Measurements from ENCODE around the gene ACAA2.
"Not testable (repeated sequence)": the region's sequence is repeated elsewhere in the genome, so short reads cannot be mapped to it uniquely, and the experiment has no call there.

The ACAA2 gene

DNA sequence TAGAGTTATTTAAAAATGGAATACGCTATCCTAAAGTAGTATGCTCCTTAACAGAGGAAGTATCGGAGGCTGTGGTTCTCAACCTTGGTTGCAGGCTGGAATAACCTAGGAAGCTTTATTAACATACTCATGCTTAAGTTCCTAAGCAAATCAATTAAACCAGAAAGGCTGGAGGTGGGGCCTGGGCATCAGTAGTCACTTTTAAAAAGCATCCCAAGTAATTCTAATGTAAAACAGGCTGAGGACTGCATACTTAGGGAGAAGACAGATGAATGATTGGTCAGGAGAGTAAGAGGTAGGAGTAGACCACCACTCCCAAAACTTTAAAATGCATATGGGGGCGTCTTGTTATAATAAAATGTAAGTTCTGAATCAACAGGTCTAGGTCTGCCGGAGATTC is 15.3 kb downstream of the ACAA2 start:
- TF ChIP-seq, protein P1, sequence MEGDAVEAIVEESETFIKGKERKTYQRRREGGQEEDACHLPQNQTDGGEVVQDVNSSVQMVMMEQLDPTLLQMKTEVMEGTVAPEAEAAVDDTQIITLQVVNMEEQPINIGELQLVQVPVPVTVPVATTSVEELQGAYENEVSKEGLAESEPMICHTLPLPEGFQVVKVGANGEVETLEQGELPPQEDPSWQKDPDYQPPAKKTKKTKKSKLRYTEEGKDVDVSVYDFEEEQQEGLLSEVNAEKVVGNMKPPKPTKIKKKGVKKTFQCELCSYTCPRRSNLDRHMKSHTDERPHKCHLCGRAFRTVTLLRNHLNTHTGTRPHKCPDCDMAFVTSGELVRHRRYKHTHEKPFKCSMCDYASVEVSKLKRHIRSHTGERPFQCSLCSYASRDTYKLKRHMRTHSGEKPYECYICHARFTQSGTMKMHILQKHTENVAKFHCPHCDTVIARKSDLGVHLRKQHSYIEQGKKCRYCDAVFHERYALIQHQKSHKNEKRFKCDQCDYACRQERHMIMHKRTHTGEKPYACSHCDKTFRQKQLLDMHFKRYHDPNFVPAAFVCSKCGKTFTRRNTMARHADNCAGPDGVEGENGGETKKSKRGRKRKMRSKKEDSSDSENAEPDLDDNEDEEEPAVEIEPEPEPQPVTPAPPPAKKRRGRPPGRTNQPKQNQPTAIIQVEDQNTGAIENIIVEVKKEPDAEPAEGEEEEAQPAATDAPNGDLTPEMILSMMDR (IDR thresholded peaks at IDR 0.05; ENCODE audit: insufficient read depth, low read depth, low read length, missing control alignments), result no peak
- no peak for DNase-seq (ENCODE audit: low read depth)
- no peak overlapping the region for H3K4me3 ChIP-seq (ENCODE audit: low read length)

DNA sequence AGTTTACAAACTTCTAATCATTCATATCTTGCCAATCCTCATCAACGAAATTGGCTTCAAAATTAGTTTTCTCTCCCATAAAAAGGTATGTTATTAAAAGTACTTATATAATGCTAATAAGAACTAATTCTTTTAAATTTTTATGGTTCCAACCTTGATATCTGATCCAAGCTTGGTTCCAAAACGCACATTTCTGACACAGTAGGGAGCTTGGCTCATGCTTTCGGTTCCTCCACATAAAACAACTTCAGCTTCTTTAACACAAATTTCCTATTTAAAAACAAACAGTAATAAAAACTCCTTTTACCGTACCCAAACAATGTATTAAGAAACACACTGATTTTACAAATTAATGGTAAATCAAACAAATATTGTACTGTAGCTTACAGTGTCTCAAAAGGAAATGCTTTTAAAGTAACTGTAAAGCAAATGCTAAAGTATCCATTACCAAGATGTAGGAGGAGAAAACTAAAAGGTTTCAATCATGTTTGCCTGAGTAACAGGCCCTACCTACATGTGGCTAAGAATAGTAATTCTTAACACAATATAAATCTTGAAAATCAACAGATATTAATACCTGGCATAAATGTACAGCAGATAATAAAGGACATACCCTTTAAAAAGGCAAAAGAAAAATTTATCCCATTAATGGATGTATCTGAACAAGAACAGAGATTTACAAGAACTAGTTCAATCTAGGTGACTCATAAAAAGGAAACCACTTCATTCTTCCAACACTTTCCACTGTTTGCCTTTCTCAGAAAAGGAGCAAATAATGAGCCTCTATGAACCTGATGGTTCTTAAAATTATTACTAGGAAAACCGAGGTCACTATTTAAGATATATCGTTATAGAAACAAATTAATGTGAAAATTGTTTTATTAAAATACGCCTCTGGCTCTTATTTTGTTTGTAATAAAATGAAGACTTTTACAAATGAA is 17.5 kb downstream of the ACAA2 start:
- no peak for DNase-seq (ENCODE audit: low read depth)

DNA sequence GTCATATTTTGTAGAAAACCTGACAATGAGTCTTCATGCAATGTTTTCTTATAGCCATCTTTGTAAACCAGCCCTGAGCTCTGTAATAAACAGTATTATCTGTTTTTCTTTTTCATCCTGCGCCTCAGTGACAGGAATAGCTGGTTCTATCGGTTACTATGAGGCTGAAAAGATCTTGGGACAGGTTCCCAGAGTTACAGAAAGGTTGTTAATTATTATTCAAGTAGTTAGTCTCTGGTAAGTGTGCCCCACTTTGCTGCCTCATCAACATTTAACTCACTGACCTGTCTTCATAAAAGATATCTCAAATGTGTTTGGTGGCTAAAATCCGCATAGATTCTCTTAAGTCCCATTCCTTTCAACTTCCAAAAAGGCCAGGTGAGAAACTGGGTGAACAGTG is 18.6 kb downstream of the ACAA2 start:
- TF ChIP-seq, protein P1 (IDR thresholded peaks at IDR 0.05; ENCODE audit: insufficient read depth, low read depth, low read length, missing control alignments), result no peak
- H3K4me3 ChIP-seq (ENCODE audit: low read length), result no peak overlapping the region
- DNase-seq (ENCODE audit: low read depth), result no peak

More for the DNA sequence above, 17.5 kb downstream of the ACAA2 start:
- no peak overlapping the region for H3K4me3 ChIP-seq (ENCODE audit: low read length)
- TF ChIP-seq, protein P1 (IDR thresholded peaks at IDR 0.05; ENCODE audit: insufficient read depth, low read depth, low read length, missing control alignments), result no peak

DNA sequence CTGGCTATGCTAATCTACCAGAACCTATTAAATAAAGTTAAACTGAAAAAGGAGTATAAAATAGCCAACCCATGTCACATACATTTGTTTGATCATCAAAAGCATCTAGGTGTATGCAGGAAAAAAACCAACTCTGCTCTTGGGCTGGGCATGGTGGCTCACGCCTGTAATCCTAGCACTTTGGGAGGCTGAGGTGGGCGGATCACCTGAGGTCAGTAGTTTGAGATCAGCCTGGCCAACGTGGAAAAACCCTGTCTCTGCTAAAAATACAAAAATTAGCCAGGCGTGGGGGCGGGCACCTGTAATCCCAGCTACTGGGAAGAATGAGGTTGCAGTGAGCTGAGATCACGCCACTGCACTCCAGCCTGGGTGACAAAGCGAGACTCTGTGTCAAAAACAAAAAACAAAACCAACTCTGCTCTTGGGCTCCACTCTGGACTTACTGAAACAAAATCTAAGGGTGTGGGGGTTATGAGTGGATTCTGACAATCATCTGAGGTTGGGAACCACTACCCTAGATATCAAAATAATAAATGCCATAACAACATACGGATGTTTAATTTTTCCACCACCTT is 23.7 kb downstream of the ACAA2 start:
- H3K4me3 ChIP-seq (ENCODE audit: low read length); DNase-seq (ENCODE audit: low read depth): not testable (repeated sequence)

DNA sequence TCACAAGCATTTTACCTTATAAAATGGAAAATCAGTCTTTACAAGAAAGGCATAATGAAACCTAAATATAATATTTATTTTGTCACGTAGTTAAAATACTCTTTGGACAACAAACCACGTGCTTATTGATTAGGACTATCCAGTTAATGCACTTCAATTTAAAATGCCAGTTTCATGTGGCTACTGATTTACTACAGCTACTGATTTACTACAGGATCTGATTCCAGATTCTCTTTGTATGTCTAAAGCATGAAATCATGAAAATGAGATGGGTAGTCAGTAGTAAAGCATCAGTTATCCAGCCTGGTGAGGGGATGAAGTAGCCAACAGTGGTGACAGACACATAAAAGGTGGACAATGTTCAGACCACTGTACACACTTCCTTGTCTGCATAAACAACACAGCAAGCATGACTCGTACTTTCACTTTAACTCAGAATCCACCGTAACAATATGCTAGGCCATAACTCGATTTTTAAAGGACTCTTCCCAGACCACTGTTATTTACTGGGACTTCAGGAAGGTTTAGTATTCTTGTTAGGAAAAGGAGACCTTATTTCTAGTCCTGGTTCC is 24.9 kb downstream of the ACAA2 start:
- TF ChIP-seq, protein P1 (IDR thresholded peaks at IDR 0.05; ENCODE audit: insufficient read depth, low read depth, low read length, missing control alignments), result no peak
- H3K4me3 ChIP-seq (ENCODE audit: low read length), result no peak overlapping the region
- peak; percentile 36 for DNase-seq (ENCODE audit: low read depth)

DNA sequence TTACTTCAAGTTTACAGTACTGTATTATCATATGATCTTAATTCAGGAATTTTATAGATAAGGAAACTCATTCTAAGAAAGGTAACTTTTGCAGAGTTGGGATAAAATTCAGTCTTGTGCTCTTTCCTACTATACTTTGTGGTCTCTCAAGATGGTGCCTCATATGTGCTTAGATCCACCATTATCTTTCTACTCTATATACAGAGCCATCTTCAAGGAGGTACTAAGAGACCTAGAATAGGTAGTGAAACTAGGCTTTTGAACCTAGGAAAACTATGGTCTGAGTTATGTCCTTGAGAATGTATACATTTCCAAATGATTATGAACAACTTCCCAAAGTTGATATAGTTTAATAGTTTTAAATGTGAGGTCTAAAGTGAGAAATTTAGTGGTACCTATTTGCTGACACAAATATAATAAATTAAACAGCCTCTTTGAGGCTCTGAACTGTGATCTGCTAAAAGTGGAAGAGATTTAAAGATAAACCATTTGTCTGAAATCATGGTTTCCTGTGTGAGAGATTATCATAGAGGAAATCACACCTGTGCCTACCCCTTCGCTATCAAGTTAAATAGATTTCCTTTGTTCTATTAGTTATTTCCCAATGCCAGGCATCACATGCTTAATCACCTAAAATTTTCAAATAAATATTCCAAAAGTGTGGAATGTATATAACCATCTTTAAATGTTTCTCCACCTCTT is 27.2 kb downstream of the ACAA2 start:
- TF ChIP-seq, protein P1 (IDR thresholded peaks at IDR 0.05; ENCODE audit: insufficient read depth, low read depth, low read length, missing control alignments), result no peak
- no peak overlapping the region for H3K4me3 ChIP-seq (ENCODE audit: low read length)
- no peak for DNase-seq (ENCODE audit: low read depth)

Measured in epithelial cell of esophagus (primary cell).